ENCODE measurements around the gene SARNP. TPM values are rescaled to one million over a fixed set of nuclear protein-coding genes. Genes with fewer than 3 reads are reported as not detected.

The SARNP gene
- polyA plus RNA-seq, 1 of the 3 experiments (the other 2 are of a cell fraction), result 65.8 TPM

DNA sequence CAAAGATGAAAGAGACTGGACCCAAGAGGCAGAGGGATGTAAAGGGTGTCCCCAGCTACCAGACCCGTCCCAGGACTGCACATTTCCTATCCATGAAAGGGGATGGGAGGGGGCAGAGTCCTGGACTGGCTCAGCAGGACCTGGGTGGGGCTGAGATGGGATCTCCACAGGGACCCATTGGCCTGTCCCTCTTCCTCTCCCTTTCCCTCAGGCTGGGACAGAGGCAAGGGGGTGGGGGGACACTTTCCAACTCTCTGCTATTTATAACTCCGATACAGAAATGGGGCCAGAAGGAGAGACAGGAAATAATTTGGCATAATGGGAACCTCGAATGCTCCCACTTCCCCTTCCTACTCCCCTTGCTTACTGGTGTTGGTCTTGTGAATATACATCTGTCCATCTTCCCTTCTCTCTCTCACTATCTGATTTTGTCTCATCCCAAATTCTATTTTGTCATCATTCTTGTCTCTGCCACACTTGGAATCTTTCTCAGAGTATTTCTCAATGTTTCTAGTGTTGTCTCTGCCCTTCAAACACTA, 108.8 kb downstream of the SARNP start (continued):
- no peak for TF ChIP-seq NFIC (IDR thresholded peaks at IDR 0.05; ENCODE audit: borderline replicate concordance)
- TF ChIP-seq RXRA (IDR thresholded peaks at IDR 0.05; ENCODE audit: borderline replicate concordance, low read depth), result no peak

DNA sequence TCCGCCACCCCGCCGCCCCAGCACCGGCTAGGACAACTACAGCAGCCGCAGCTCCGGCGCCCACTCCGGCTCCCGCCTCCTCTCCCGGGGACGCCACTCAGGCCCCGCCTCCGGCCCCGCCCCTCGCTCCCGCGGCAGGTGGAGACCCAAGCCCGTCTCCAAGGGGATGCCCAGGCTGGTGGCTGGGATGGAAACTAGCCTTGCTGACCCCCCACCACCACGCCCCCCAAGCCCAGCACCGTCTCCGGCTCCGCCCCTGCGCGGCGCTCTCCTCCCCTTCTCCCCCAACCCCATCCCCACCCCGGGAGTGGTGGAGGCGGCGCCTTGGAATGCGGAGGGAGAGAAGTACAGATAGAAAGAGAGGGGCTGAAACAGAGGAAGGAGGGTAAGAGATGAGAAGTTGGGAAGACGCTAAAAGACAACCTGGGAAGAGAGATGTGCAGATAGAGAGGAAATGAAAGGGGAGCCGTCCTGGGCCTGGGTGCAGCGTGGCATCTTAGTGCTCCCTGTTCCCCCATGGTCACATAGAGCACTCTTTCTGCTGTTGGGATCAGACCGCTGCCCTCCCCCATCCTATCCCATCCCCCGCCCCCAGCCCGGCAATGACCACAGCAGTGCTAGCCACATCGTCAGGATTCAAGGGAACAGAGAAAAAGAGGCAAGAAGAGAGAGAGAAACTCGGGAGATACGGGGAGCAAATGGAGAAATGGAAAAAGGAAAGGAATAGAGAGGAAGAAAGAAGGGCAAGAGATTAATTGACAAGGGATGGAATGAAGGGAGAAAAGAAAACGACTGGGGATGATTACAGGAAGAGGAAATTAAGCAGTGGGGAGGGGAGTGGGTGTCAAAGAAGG, 109.5 kb downstream of the SARNP start, which contains the start of gene ITGA7:
ITGA7 (minus strand) TSS at position 64 of the 854 bp plus-strand sequence. CDS start 222 bp downstream, outside the sequence.
- TF ChIP-seq RAD21 (IDR thresholded peaks at IDR 0.05; ENCODE audit: low read length) (no peak), EP300 (IDR thresholded peaks at IDR 0.05; ENCODE audit: borderline replicate concordance in 1 of 2, low read depth in 1 of 2, low read length in 1 of 2) (no peak), JUND (IDR thresholded peaks at IDR 0.05) (no peak), CHD2 (IDR thresholded peaks at IDR 0.05; ENCODE audit: low read length, partially characterized antibody) (no peak), NFIC (IDR thresholded peaks at IDR 0.05; ENCODE audit: borderline replicate concordance) (no peak), RCOR1 (IDR thresholded peaks at IDR 0.05; ENCODE audit: low read length) (no peak), PBX3 (IDR thresholded peaks at IDR 0.05) (no peak), RXRA (IDR thresholded peaks at IDR 0.05; ENCODE audit: borderline replicate concordance, low read depth) (no peak), MXI1 (IDR thresholded peaks at IDR 0.05; ENCODE audit: low read depth, low read length) (no peak), YY1 (IDR thresholded peaks at IDR 0.05; ENCODE audit: low read depth) (no peak), TAF1 (IDR thresholded peaks at IDR 0.05; ENCODE audit: borderline replicate concordance, low read depth, low read length) (no peak), EZH2phosphoT487 (IDR thresholded peaks at IDR 0.05; ENCODE audit: borderline replicate concordance, low read depth) (no peak), ZBTB33 (IDR thresholded peaks at IDR 0.05; ENCODE audit: borderline replicate concordance, low read depth) (no peak), GABPA (IDR thresholded peaks at IDR 0.05; ENCODE audit: low read depth) (no peak), MEF2A (IDR thresholded peaks at IDR 0.05; ENCODE audit: borderline replicate concordance, low read depth) (no peak), FOSL2 (IDR thresholded peaks at IDR 0.05; ENCODE audit: borderline replicate concordance, low read depth) (no peak), SIN3A (IDR thresholded peaks at IDR 0.05; ENCODE audit: borderline replicate concordance, low read depth, low read length) (no peak)
- TF ChIP-seq, protein P1, sequence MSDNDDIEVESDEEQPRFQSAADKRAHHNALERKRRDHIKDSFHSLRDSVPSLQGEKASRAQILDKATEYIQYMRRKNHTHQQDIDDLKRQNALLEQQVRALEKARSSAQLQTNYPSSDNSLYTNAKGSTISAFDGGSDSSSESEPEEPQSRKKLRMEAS (IDR thresholded peaks at IDR 0.05; ENCODE audit: low read depth), result no peak
- TF ChIP-seq, protein P2, sequence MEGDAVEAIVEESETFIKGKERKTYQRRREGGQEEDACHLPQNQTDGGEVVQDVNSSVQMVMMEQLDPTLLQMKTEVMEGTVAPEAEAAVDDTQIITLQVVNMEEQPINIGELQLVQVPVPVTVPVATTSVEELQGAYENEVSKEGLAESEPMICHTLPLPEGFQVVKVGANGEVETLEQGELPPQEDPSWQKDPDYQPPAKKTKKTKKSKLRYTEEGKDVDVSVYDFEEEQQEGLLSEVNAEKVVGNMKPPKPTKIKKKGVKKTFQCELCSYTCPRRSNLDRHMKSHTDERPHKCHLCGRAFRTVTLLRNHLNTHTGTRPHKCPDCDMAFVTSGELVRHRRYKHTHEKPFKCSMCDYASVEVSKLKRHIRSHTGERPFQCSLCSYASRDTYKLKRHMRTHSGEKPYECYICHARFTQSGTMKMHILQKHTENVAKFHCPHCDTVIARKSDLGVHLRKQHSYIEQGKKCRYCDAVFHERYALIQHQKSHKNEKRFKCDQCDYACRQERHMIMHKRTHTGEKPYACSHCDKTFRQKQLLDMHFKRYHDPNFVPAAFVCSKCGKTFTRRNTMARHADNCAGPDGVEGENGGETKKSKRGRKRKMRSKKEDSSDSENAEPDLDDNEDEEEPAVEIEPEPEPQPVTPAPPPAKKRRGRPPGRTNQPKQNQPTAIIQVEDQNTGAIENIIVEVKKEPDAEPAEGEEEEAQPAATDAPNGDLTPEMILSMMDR (IDR thresholded peaks at IDR 0.05), result no peak
- Histone ChIP-seq H3K27ac (ENCODE audit: low read depth in 2 of 2, low read length in 1 of 2) (no peak within 1 kb of the TSS), H3K9ac (peak within 1 kb of the TSS; percentile 41; the same call in 1 of the 2 replicates), H3K27me3 (ENCODE audit: insufficient read depth) (no peaks in the 10 kb centered on the region; the same call in 1 of the 2 replicates), H3K36me3 (replicated peaks in 1 of 2; ENCODE audit: control insufficient read depth in 1 of 2, insufficient read depth in 2 of 2, low read length in 1 of 2) (no peaks in the 10 kb centered on the region), H2AFZ (ENCODE audit: low read depth) (peak within 1 kb of the TSS; percentile 92), H3K4me3 (ENCODE audit: low read depth in 2 of 2, low read length in 1 of 2) (peak within 1 kb of the TSS; percentile 51 to 69), H4K20me1 (ENCODE audit: insufficient read depth) (no peaks in the 10 kb centered on the region), H3F3A (replicated peaks; ENCODE audit: insufficient read depth) (no peaks in the 10 kb centered on the region), H3K79me2 (ENCODE audit: insufficient read depth) (no peaks in the 10 kb centered on the region), H3K9me2 (no peaks in the 10 kb centered on the region), H3K4me1 (ENCODE audit: control insufficient read depth in 1 of 2, insufficient read depth in 2 of 2, low read depth in 1 of 2, low read length in 1 of 2) (peaks cover 11 to 12% of the 10 kb centered on the region in 2 experiments; a peak in 2 of 4 replicates), H3K4me2 (peak within 1 kb of the TSS; percentile 87), H3K9me3 (no peaks in the 10 kb centered on the region)
- ChIA-PET POLR2A (interaction anchor here (1.2 kb wide), 1 partner anchor 8 kb away, joined by 6 read pairs; the partner anchor contains the start of gene BLOC1S1), CTCF (interaction anchor here (0.9 to 1.6 kb wide), 4 partner anchors 17 to 64 kb away, joined by 3 to 6 read pairs (median 4); no protein-coding TSS in a partner anchor)
- under 1% methylated on average over 25 of the region's 39 CpGs for WGBS (ENCODE audit: low lambda C conversion rate)
- DNase-seq, result peak; percentile 92

Data from SK-N-SH (cell line).